Cardiac muscle cell (in vitro differentiated cells and primary cell): ENCODE measurements around the gene HSD17B12. TPM values are rescaled to one million over a fixed set of nuclear protein-coding genes. Genes with fewer than 3 reads are reported as not detected.

Source experiments
- DNase-seq, 2 donors: peaks; one replicate each; pipeline versions ENCODE4 v3.0.0 to v3.0.0-alpha.2; 2010 to 2017; ENCODE audit warnings: low read depth in 1 of 2, low spot score in 1 of 2
- H3K27ac ChIP-seq: fragments of 200-600 bp; sonication (generic); 2 replicates; pipeline ENCODE4 v1.5.1; 2016
- H3K27me3 ChIP-seq: fragments of 200-600 bp; sonication (generic); 2 replicates; pipeline ENCODE4 v1.6.0; 2016; ENCODE audit warnings: control low read depth
- H3K36me3 ChIP-seq: fragments of 200-600 bp; sonication (generic); 2 replicates; pipeline ENCODE4 v1.5.1; 2016; ENCODE audit warnings: control low read depth
- H3K4me1 ChIP-seq: fragments of 200-600 bp; sonication (generic); 2 replicates; pipeline ENCODE4 v1.8.1; 2017; ENCODE audit warnings: low read depth, mild to moderate bottlenecking, mixed run types
- H3K4me3 ChIP-seq: fragments of 200-600 bp; sonication (generic); 2 replicates; pipeline ENCODE4 v1.5.1; 2016; ENCODE audit warnings: mild to moderate bottlenecking
- H3K9me3 ChIP-seq: fragments of 200-600 bp; sonication (generic); 2 replicates; pipeline ENCODE4 v1.5.1; 2017; ENCODE audit warnings: low read depth, mild to moderate bottlenecking, control low read depth
- CTCF ChIP-seq: IDR thresholded peaks from 2 replicates; pipeline ENCODE4 v1.5.1; 2012; ENCODE audit warnings: low read depth, mild to moderate bottlenecking, low read length
- polyA plus RNA-seq: library from polyadenylated mRNA; unstranded; fragments of >200 nt; fragmentation: Nextera tagmentation; extraction: Ambion mirVana; gene quantifications from 2 replicates; pipeline ENCODE4 v1.2.1, GENCODE V29; 2016
- total RNA-seq: library from RNA; depleted of rRNA; stranded (reverse); fragments of >200 nt; gene quantifications from 2 replicates; pipeline ENCODE4 v1.2.3, GENCODE V29; 2016

Gene HSD17B12
- total and polyA plus RNA-seq, 2 experiments from 2014 or later = 68.9 to 89.0 TPM

- Histone ChIP-seq H3K4me3 (no peak overlapping the region), H3K9me3 (no peaks in the 10 kb centered on the region), H3K27ac (no peak overlapping the region), H3K27me3 (peaks cover 80% of the 10 kb centered on the region), H3K36me3 (no peaks in the 10 kb centered on the region), H3K4me1 (no peaks in the 10 kb centered on the region)
- no peak for DNase-seq
- TF ChIP-seq CTCF = no peak
Observed at GRCh38 chr11:43871051-43871450, 190.5 kb downstream of the HSD17B12 start.

GRCh38 chr11:43872995-43873394 is 192.5 kb downstream of the HSD17B12 start:
- Histone ChIP-seq H3K27ac (no peak overlapping the region), H3K4me3 (no peak overlapping the region), H3K9me3 (no peaks in the 10 kb centered on the region), H3K27me3 (peaks cover 94% of the 10 kb centered on the region), H3K4me1 (no peaks in the 10 kb centered on the region), H3K36me3 (no peaks in the 10 kb centered on the region)
- no peak for DNase-seq
- TF ChIP-seq CTCF = no peak

GRCh38 chr11:43874078-43874477 is 193.5 kb downstream of the HSD17B12 start:
- Histone ChIP-seq H3K36me3 (no peaks in the 10 kb centered on the region), H3K4me3 (no peak overlapping the region), H3K27ac (no peak overlapping the region), H3K27me3 (peaks cover 95% of the 10 kb centered on the region), H3K4me1 (no peaks in the 10 kb centered on the region), H3K9me3 (no peaks in the 10 kb centered on the region)
- TF ChIP-seq CTCF = no peak
- DNase-seq = no peak

DNA sequence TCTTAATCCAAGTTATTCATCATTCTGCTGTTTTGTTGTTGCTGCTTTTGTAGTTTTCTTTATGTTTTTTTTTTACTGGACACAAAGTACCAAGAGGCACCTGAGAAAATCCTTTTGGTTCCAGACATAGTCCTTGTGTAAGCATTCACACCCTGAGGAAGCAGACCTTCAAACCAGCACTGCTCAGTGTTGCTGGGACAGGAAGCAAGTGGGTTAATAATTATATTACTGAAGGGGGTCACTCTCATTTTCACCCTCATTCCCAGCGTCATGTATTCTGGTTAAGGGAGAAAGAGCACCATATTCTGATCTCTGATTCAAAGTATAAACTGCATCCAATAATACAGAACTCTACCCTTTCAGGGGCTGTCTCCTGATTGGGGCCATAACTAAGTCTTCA is 194.2 kb downstream of the HSD17B12 start:
- no peak for TF ChIP-seq CTCF
- no peak for DNase-seq
- Histone ChIP-seq H3K9me3 (no peaks in the 10 kb centered on the region), H3K27ac (no peak overlapping the region), H3K4me3 (no peak overlapping the region), H3K36me3 (no peaks in the 10 kb centered on the region), H3K27me3 (peaks cover 95% of the 10 kb centered on the region), H3K4me1 (no peaks in the 10 kb centered on the region)

DNA sequence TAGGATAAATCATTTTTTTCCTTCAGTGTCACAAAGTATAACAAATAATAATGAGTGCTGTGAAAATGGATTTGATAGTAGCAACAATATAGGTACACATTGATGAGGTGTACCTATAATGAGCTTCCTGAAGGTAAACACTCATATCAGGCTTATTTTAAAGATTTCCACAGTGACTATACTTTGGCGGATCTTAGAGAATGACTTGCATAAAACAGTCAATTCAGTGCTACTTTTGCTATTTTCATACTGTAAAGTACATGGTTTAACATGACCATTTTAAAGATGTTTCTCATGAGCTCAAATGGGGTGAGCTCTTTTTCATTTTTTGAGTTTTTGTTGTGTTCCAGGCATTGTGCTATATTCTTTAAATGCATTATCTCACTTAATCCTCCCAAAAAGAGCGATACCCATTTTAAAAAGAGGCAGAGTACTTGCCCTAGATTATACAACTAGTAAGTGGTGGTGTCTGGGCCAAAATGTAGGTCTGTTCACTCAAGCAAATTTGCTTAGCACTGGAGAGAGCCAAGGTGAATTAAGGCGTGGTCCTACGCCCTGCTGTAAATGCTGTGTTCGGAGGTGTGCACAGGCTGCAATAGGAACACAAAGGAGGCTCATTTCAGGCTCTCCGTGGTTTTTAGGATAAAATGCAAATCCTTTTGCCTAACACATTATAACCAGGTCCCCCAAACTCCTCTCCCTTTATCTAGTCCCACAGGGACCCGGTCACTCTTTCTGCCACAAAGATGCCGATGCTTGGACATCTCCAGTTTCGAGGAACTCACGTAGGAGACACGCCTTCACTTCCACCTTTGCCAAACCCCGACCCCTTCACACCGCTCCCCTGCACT is 199.5 kb downstream of the HSD17B12 start:
- Histone ChIP-seq H3K27me3 (peaks cover 48% of the 10 kb centered on the region), H3K4me3 (peak overlapping the region; percentile 90), H3K27ac (no peak overlapping the region), H3K36me3 (peaks cover 20% of the 10 kb centered on the region), H3K4me1 (peaks cover 5% of the 10 kb centered on the region), H3K9me3 (no peaks in the 10 kb centered on the region)
- DNase-seq = no peak
- no peak for TF ChIP-seq CTCF
